Measurements from ENCODE around the gene PRIM2. TPM values are rescaled to one million over a fixed set of nuclear protein-coding genes. Genes with fewer than 3 reads are reported as not detected.
A peak's percentile ranks its signal among the peaks of the same experiment; 100 is the strongest.

PRIM2 gene
- total and polyA plus RNA-seq, 2 of the 8 experiments (the other 6 are each of a cell fraction or from before 2014, with no cell fraction given) = 20.8 to 46.8 TPM

MicroRNAs encoded within 50 kb of the gene (microRNA counts, 767-probe panel; counts per million panel counts)
- 879 counts per million, percentile 95 among the panel's probes with 10 or more counts for microRNA hsa-miR-548u

Small RNAs within 50 kb of the gene (microRNA-seq; reads per million reads assigned to microRNA genes)
- 0 reads per million in 2 experiments for gene MIR548U (ENCODE audit: borderline microRNAs expressed in 2 of 2, borderline number of aligned reads in 2 of 2, borderline replicate concordance in 1 of 2)

Small RNAs within 50 kb of the gene (small RNA-seq; reads per million reads assigned to genes)
- gene MIR548U (ENCODE audit: insufficient read depth) = 1.5 reads per million

Other genes starting within 250 kb of the PRIM2 start
- 49.4 and 56.8 TPM in 2 replicates for gene ZNF451, start 227.4 kb upstream of the PRIM2 start, total RNA-seq (2021; fragmentation: NEBNext Ultra II Directional; extraction: Animal tissue kit (Norgen Biotek cat#: 25700))
- gene ZNF451, start 227.4 kb upstream of the PRIM2 start, polyA plus RNA-seq (2011; rRNA removed) = 7.0 and 10.7 TPM in 2 replicates
- gene BAG2, start 145.3 kb upstream of the PRIM2 start, total RNA-seq (2021; fragmentation: NEBNext Ultra II Directional; extraction: Animal tissue kit (Norgen Biotek cat#: 25700)) = 7.2 and 7.4 TPM in 2 replicates
- gene BAG2, start 145.3 kb upstream of the PRIM2 start, polyA plus RNA-seq (2011; rRNA removed) = 2.0 and 4.4 TPM in 2 replicates
- 17.2 and 17.5 TPM in 2 replicates for gene RAB23, start 95.3 kb upstream of the PRIM2 start, total RNA-seq (2021; fragmentation: NEBNext Ultra II Directional; extraction: Animal tissue kit (Norgen Biotek cat#: 25700))
- 2.4 and 6.5 TPM in 2 replicates for gene RAB23, start 95.3 kb upstream of the PRIM2 start, polyA plus RNA-seq (2011; rRNA removed)

Data from H1 (cell line).